D341Med (cell line): Measurements from ENCODE around the gene DSTN.

Experiments used
- DNase-seq: peaks from one replicate; pipeline ENCODE4 v3.0.0; 2012; ENCODE audit warnings: low spot score

DSTN gene

DNA sequence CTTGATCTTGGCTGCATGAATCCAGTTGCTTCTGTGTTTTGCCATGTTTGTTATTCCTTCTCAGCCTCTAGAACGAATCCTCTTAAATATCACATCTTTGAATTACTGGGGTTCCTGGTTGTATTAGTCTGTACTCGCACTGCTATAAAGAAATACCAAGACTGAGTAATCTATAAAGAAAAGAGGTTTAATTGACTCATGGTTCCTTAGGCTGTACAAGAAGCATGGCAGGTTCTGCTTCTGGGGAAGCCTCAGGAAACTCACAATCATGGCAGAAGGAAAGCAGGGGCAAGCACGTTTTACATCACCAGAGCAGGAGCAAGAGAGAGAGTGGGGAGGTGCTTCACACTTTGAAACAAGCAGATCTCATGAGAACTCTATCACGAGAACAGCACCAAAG lies 20.7 kb upstream of the DSTN start:
- DNase-seq: no peak

DNA sequence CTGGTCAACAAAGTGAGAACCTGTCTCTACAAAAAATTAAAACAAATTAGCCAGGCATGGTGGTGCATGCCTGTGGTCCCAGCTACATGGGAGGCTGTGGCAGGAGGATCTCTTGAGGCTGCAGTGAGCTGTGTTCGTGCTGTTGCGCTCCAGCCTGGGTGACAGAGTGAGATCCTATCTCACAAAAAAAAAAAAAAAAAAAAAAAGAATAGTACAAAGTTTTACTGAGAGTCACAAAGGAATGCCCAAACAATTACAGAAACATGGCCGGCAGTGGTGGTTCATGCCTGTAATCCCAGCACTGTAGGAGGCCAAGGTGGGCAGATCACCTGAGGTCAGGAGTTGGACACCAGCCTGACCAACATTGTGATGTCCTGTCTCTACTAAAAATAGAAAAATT lies 14.8 kb upstream of the DSTN start:
- DNase-seq: no peak

DNA sequence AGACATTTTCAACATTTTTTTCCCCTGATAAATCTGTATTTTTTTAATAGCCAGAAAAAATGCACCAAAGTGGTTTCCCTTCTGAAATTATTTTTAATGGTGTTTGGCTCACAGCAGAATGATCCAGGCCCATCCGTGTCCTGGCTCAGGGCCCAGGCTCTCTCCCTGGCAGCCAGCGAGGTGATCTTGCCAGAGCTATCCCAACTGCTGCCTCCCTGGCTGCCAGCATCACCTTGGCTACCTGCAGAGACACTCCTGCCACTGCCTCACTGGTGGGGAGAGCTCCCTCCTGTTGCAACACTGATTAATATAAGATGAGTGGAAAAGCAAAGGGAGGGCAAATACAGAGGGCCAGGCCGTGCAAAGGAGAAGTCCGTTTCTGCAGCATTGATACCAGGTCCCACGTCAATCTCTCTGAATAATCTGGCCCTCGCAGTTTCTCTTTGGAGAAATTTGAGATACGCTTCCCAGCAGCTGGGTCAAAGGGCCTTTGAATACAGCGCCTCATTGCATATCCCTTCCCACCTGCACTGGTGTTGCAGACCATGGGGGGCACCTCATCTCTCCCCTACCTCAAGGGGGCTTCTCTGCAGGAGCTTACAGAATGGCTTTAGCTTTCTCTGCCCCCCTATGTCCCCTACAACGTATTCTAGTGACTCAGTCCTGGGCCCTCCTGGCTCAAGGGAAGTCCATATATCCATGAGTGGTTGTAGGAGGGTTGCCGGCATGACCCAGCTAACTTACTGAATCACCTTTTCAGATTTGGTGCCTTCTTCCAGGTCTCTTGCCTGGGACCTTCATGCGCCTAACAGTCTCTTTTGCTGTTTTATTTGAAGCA lies 12.8 kb upstream of the DSTN start:
- DNase-seq: peak; percentile 37

DNA sequence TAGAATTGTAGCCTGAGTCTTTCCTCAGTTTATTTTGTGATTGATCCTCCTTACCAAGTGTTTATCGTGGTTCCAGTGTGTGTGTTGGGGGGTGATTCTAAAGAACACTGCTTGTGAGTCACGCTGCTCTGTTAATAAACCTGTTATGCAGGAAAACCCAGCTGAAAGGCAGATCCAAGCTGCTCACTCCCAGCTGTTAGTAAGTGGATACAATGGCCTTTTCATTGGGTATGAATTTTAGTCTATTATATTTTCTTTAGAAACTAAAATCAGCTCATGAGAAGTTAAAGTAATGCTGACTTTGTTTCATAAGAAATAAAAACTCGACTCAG lies 12.2 kb upstream of the DSTN start:
- DNase-seq: no peak

DNA sequence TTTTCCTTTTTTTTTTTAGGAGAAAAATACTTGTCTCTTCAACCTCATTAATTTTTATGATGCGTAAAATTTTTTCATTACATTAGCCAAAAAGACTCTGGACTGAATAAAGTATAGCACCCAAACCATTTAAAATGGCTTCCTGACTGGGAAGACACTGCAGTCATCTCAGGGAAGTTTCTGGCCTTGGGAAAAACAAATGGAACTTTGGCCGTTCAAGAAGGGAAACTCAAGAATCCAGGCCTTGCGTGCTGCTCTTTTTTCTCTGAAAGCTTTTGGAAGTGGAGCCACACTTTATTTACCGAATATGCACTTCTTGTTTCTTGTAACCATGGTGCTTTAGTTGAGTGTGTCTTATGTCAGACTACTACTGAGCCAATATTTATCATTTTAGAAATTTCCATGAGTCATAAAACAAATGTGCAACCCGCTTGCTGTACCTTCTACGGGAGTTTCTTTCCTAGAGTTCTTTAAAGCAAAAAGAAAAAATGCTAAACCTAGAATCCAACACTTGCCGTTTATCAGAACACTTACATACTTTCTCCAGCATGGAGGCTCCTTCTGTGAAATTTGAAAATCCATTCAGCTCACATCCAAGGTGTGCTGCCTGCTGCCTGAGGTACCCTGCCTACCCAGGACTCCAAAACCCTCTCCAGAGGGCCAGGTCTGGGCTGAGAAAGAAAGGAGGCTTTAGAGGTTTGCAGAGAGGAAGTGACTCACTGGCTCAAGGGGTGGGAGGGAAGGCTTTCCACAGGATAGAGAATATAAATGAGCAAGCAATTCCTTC lies 11.5 kb upstream of the DSTN start:
- DNase-seq: no peak

DNA sequence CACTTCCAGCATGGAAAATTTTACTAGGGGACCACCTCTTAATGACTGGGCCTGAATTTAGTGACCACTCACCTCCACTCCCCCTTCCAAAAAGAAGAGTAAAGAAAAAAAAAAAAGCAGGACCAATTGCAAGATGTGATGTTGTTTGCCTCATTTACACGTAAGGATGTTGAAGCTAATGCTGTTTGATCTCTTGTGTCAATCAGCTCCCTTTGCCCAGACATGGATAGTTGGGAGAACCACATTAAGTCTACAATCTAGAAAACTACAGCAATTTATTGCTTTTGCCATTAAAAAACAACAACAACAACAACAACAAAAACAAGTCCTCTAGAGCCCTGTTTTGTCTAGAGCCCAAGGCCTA lies 11.0 kb upstream of the DSTN start:
- DNase-seq: no peak

DNA sequence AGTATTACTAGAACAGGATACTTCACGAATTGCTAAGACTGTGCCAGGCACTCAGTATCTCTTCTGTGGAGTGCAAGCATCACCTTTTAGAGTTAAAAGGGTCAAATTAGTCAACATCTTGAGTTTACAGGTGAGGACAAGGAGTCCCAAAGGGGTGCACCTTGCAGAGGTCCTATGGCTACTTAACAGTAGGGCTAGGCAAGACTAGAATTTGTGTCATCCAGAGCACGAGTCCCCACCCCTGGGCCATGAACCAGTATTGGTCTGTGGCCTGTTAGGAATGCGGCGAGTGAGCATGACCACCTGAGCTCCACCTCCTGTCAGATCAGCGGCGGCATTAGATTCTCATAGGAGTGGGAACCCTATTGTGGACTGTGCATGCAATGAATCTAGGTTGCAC lies 10.5 kb upstream of the DSTN start:
- DNase-seq: no peak

DNA sequence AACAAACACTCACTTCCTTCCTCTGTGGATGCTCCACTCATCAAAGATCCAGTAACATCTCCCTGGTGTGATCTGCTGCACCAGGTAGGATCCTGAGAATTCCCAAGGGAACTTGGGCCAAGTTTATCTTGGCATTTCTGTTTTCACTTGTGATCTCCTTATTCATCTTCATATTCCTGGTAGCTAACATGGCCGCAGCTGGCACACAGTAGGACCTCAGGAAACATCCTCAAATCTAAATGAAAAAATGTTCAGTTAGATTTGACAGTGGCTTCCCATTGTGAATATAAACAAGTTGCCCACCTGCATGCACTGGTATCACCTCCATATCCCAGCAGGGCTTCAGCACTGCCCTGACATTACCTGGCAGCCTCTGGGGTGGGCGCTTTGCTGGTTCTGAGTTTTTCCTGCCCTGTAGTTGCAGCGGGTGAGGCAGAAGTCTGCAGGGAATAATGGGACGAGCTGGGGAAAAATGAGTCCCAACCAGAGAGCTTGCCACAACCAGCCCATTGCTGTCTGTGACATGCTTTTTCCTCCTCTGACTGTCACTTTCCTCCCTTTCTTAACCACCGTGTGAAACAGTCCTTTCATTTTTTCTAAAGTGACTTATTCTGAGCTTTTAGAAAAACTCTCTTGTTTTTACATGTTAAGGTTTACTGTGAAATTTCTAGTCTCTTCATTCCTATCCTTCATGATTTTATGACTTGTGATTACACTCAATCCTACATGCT lies 9.4 kb upstream of the DSTN start:
- no peak for DNase-seq

DNA sequence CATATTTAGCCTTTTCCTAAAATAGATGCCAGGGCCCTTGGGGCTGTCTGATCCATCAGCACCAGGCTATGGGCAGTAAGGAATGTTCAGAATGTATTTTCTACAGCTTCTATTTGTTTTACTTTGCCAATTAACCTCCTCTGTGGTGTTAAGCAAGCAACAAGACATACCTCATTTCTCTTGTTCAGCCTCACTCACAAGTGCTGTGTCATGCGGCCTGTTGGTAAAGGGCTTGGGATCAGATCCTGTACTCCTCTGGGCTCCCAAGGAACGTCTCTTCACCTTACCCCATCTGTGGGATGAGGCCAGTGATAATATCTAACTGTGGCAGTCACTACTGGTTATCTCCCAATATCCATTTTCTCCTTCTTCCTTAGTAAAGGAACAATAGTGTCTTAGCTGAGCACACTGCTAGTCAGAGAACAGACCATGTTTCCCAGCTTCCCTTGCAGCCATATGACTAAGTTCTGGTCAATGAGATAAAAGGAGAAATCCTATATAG lies 7.0 kb upstream of the DSTN start:
- DNase-seq: no peak

DNA sequence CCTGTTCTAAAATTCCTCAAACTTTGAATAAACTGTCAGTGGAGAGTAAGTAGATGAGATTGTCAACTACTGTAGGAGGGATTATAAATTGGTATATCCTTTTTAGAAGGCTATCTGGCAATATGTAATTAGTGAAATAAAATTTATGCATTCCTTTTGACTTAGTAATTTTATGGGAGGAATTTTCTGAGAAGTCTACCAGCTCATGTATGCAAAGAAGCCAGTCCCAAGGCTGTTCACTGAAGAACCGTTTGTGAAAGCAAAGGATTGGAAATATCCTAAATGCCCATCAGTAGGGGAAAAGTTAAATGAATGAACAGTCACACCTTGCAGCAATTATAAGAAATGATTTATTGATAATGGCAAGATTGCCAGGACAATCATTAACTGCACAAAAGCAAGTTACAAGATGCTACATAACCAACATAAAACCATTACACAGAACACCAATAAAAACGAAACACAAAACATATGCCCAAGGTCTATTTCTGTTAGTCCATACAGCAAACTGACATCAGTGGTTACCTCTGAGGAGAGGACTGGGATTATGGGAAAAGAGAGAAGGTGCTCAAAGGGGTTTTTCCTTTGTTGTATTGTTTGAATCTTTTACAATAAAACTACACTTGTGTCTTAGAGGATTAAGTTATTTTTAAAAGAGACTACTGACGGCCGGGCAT lies 4.6 kb upstream of the DSTN start:
- DNase-seq: no peak

DNA sequence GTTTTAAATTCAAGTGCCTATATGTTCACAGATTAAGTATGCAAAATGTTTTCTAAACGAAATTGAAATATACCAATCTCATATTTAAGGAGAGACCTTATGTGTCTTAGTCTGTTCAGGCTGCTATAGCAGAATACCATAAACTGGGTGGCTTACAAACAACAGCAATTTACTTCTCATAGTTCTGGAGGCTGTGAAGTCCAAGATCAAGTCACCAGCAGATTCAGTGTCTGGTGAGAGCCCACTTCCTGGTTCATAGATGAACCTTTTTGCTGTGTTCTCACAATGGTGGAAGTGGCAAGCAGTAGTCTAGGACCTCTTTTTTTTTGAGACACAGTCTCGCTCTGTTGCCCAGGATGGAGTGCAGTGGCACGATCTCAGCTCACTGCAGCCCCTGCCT lies 3.5 kb upstream of the DSTN start:
- DNase-seq: no peak

DNA sequence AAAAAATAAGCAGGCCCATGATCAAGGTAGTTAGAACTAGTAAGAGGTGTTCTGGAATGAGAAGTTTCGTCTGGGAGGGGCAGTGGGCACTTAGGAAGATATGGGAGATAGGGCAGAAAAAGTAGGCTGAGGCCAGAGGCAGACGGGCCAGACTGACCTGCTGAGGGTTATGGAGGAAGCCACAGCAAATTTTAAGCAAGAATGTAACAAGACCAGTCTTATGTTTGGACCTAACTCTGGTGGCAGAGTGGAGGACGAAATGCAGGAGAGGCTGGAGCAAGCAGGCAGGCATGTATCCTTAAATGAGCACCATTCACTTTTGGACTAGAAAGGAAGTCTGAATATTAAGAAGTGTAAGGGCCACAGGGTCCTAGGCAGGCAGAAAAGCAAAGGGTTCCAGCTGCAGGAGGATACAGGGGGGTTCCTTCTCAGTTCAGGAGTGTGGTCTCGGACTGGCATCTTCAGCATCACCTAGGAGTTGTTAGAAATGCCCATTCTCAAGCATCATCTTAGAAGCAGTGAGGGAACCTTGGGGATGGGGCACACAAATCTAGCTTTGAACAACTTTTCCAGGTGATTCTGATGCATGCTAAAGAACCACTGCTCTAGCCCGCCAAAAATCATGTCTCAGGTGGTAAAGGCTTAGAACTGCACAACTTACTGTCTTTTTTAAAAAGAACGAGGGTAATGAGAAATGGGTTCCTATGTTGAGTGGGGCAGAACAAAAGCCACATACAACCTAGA lies 1.7 kb upstream of the DSTN start:
- DNase-seq: no peak

DNA sequence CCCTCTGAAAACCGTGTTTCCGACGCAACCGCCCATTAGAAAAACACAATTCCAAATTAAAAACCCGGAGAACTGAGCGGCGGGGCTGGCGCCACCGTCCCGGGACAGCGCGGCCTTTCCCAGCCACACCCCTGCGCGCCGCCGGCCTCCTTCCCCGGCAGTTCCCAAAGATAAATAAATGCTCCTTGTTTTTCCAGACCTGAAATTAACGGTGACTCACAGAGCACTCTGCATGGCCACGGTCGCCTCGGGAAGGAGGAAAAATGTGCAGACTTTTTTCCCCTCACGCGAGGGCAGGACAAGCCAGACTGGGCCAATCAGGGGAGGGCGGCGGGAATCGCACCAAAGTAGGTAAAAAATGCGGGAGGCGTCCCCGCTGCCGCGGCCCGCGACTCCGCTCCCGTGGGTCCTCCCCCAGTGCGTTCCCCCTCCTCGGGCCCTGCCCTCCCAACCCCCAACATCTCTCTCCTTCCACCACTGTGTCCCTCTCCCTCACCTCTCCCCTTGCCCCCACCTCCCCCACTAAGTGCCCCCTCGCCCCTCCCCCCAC lies 828 bp upstream of the DSTN start:
- peak; percentile 80 for DNase-seq

DNA sequence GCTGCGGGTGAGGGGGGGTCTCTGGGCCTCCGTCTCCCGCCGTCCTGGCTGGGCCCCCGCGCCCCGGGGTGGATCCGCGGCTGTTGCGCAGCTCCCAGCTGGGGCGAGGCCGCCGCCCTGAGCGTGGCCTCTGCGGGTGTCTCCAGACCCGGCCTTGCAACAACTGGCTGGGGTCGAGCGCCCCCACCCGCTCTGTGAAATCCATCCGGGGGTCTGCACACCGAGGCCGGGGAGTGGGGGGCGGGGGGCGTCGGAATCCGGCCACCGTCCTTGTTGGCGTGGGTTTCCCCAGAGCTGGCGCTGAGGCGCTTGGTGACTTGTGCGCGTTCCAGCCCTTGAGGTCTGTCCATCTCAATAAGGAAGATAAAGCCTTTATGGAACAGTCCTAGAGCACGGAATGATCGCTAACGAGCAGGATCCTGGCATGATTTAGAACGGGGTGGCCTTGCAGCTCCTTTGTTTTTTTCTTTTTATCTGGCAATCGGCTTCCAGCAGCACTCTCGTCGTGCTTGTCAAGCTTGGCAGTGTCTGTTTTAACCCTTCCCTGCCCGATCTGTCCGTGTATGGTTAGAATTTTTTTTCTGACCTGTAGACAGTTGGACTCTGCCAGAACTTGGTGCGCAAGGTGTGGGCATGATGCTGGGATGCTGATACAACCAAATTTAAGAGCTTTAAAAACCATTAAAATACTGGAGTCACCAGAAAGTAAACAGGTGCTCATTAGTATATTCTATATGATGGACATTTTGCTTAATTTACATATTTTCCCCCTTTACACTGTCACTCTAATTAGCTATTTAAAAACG lies 675 bp downstream of the DSTN start:
- peak; percentile 72 for DNase-seq

DNA sequence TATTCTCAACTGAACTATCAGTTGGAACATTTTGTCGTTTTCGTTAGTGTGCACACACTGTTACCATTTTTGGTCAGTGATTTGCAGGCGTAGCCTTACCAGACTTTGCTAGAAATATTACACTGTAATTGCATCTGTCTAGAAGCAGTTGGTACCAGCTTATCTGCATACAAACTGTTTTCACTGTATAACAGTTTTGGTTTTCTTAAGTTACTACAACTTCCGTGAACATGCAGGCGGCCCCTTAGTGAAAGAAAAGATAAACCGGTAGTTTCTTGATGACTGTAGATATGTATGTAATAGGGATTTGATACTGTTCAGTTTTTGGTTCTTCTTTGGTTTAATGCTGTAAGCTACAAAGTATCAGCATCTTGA lies 1.3 kb downstream of the DSTN start:
- DNase-seq: no peak

DNA sequence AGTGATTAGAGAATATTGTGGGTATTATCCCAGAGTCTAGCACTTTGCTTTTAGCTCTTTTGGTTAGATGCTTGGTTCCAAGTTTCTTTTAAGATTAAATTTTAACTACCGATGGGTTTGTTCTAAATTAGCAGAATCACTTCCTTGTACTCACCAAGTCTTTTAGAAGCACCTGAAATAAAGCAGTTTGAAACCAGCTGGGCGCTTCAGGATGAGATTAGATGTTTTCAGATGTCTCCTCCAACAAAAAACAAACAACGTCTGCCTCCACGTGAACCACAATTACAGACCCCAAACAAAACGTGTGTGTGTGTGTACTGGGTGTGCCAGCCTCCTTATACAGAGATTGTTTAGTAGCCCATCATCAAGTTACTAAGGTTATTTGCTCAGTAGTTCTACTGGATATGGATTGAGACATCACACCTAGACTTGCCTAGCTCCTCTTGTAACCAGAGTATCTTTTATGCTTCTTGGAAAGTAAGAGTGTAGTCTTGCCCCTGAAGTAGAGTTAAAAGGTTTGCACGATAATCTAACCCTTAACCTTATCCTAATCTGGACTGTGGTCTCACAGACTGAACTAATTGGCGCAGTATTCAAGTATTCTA lies 2.3 kb downstream of the DSTN start:
- no peak for DNase-seq

DNA sequence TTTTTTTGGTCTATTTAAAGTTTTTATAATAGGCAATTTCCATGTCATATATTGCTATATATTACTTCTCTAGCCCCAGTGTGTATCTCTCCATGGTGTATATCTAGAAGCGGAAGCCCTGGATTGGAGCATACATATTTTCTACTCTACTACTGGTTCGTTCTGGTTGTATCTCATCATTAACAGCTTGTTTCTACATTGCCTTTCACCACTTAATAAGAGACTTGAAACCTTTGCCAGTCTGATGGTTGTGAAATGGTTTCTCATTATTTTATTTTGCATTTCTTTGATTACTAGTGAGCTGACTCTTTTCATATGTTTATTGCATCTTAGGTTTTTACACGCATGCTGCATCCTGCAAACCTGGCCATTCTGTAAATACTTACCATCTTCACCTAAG lies 3.6 kb downstream of the DSTN start:
- DNase-seq: no peak

DNA sequence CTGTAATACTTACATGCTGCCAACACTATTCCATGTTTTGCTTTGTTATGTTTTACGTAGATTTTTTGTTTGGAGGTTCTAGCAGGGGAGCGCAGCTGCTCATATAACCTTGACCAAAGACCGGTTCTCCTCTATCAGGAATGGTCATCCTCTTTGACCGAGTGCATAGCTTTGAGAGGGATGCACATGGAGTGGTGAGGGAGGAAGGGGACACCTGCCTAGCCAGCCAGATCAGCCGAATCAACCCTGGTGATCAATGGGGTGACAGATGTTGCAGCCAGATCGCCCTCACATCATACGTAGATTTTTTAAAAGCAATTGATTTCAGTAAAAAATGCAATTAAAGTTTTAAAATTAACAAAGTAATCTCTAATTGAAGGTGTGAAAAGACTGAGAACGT lies 6.3 kb downstream of the DSTN start:
- no peak for DNase-seq

DNA sequence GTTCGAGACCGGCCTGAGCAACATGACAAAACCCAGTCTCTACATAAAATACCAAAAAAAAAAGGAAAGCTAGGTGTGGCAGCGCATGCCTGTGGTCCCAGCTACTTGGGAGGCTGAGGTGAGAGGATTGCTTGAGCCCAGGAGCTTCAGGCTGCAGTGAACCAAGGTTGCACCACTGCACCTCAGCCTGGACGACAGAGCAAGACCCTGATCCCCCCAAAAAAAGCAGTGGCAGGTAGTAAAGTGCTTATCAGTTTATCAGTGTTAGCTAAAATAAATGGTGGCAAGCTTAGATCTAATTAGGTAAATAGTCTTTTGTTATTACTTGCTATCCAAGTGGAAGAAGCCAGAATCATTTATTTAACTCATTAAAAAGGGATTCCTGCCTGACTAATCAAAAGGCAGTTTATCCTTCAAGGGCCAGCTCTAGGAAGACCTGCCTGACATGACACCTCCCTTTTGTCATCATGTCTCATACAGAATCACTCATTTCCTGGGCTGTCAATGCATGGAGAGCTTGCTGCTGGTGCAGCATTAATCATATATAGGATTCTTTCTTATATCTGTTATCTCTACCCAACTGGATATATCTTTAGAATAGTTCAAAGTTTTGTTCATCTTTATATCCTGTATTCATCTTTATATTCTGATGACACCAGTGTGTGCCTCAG lies 9.6 kb downstream of the DSTN start:
- no peak for DNase-seq

DNA sequence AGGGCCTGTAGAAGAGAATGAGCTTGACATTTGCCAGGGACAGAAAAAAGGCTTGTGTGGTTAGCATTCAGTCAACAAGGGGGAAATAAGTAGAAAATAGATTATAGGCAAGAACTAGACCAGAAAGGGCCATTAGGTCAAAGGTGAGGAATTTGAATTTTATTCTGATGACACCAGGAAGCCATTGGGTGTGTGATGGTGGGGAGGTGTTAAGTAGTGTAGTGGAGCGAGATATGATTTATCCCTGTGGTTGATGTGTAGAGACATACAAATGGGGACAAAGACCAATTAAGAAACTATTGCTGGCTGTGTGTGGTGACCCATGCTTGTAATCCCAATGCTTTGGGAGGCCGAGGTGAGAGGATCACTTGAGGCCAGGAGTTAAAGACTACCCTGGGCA lies 11.0 kb downstream of the DSTN start:
- no peak for DNase-seq
